ENCODE measurements around the gene SYNGR4. TPM values are rescaled to one million over a fixed set of nuclear protein-coding genes. Genes with fewer than 3 reads are reported as not detected.

The SYNGR4 gene
- total and polyA plus RNA-seq, 2 donors (not counting 1 experiment from before 2014, with no cell fraction given) = not detected

- DNase-seq (peak; percentile 68), ATAC-seq (ENCODE audit: low read depth) (peak; percentile 56)
- Histone ChIP-seq H3K4me2 (replicated peaks; ENCODE audit: low read depth, low read length, poor library complexity, severe bottlenecking) (no peak overlapping the region), H3K4me1 (ENCODE audit: control insufficient read depth in 2 of 2, insufficient read depth in 2 of 2, low read length in 2 of 2) (peaks cover 0 to 4% of the 10 kb centered on the region in 2 donors), H3K27me3 (replicated peaks in 1 of 4; ENCODE audit: control extremely low read depth in 1 of 4, control insufficient read depth in 3 of 4, insufficient read depth in 4 of 4, low read length in 3 of 4) (peaks cover 0 to 15% (median 5%) of the 10 kb centered on the region in 4 experiments), H3K36me3 (replicated peaks in 1 of 2; ENCODE audit: control extremely low read depth in 1 of 2, control insufficient read depth in 1 of 2, extremely low read depth in 1 of 2, insufficient read depth in 2 of 2, low read length in 1 of 2) (no peaks in the 10 kb centered on the region), H3K4me3 (ENCODE audit: control extremely low read depth in 1 of 5, extremely low read depth in 1 of 5, insufficient read depth in 1 of 5, low read depth in 2 of 5, low read length in 4 of 5) (no peak overlapping the region), H3K9ac (ENCODE audit: low read length) (no peak overlapping the region), H2AFZ (ENCODE audit: insufficient read depth, low read depth, low read length, poor library complexity, severe bottlenecking) (no peak overlapping the region), H4K20me1 (ENCODE audit: control insufficient read depth, insufficient read depth, low read length, poor library complexity, severe bottlenecking) (no peaks in the 10 kb centered on the region), H3K79me2 (ENCODE audit: control insufficient read depth, insufficient read depth, low read length) (no peaks in the 10 kb centered on the region), H3K27ac (ENCODE audit: low read length in 2 of 2) (no peak overlapping the region), H3K9me3 (ENCODE audit: control extremely low read depth in 1 of 3, control insufficient read depth in 2 of 3, insufficient read depth in 1 of 3, low read length in 2 of 3) (peaks cover 1 to 19% (median 2%) of the 10 kb centered on the region in 3 donors)
- Mint-ChIP-seq H3K4me1 (peaks cover 14% of the 10 kb centered on the region), H3K9me3 (ENCODE audit: insufficient read depth) (peaks cover 4% of the 10 kb centered on the region), H3K27ac (peak overlapping the region; percentile 43), H3K4me3 (no peak overlapping the region), H3K27me3 (peaks cover 18% of the 10 kb centered on the region)
- 100% methylated on average over 1 of the region's 3 CpGs for WGBS (ENCODE audit: insufficient coverage)
- CTCF ChIA-PET = interaction anchor here (0.9 to 2.2 kb wide), 4 partner anchors 10 to 102 kb away, joined by 3 to 12 read pairs (median 6); partner anchors contain the start of genes GRIN2D, KDELR1, SYNGR4 and TMEM143
- POLR2A ChIA-PET = interaction anchor here (0.5 to 0.7 kb wide), 3 partner anchors 40 to 185 kb away, joined by 3 to 9 read pairs (median 4); partner anchors contain the start of genes SYNGR4 and TMEM143
- no peak for TF ChIP-seq EZH2 (IDR thresholded peaks at IDR 0.05; ENCODE audit: borderline replicate concordance, insufficient read depth, low read depth, low read length, poor library complexity, severe bottlenecking)
- TF ChIP-seq CTCF (IDR thresholded peaks at IDR 0.05) = no peak
- intact Hi-C loops (cut with micrococcal nuclease) = loop anchor here (1.0 kb wide), 1 partner anchor 82 kb away; a partner anchor contains a TSS
These were observed 39.4 kb downstream of the SYNGR4 start for GRCh38 chr19:48403606-48404005.

- peaks cover 0 to 18% (median 5%) of the 10 kb centered on the region in 4 experiments for H3K27me3 ChIP-seq (replicated peaks in 1 of 4; ENCODE audit: control extremely low read depth in 1 of 4, control insufficient read depth in 3 of 4, insufficient read depth in 4 of 4, low read length in 3 of 4)
- H3K27ac ChIP-seq (ENCODE audit: low read length in 2 of 2) = no peak overlapping the region
- WGBS (ENCODE audit: insufficient coverage) = 95% methylated on average over 26 of the region's 27 CpGs
- ChIA-PET POLR2A (no interaction called here), CTCF (interaction anchor here (0.5 to 1.6 kb wide), 2 partner anchors 14 to 56 kb away, joined by 3 to 4 read pairs; partner anchors contain the start of gene KDELR1)
- no peaks in the 10 kb centered on the region for H3K36me3 ChIP-seq (replicated peaks in 1 of 2; ENCODE audit: control extremely low read depth in 1 of 2, control insufficient read depth in 1 of 2, extremely low read depth in 1 of 2, insufficient read depth in 2 of 2, low read length in 1 of 2)
- Mint-ChIP-seq H3K4me1 (peaks cover 7% of the 10 kb centered on the region), H3K27me3 (peaks cover 25% of the 10 kb centered on the region), H3K27ac (no peak overlapping the region), H3K4me3 (no peak overlapping the region), H3K9me3 (ENCODE audit: insufficient read depth) (peaks cover 4% of the 10 kb centered on the region)
- H3K79me2 ChIP-seq (ENCODE audit: control insufficient read depth, insufficient read depth, low read length) = no peaks in the 10 kb centered on the region
- H3K9ac ChIP-seq (ENCODE audit: low read length) = no peak overlapping the region
- no peak for TF ChIP-seq CTCF (IDR thresholded peaks at IDR 0.05)
- H3K4me2 ChIP-seq (replicated peaks; ENCODE audit: low read depth, low read length, poor library complexity, severe bottlenecking) = no peak overlapping the region
- H3K4me3 ChIP-seq (ENCODE audit: control extremely low read depth in 1 of 5, extremely low read depth in 1 of 5, insufficient read depth in 1 of 5, low read depth in 2 of 5, low read length in 4 of 5) = no peak overlapping the region
- peaks cover 1 to 5% (median 2%) of the 10 kb centered on the region in 3 donors for H3K9me3 ChIP-seq (ENCODE audit: control extremely low read depth in 1 of 3, control insufficient read depth in 2 of 3, insufficient read depth in 1 of 3, low read length in 2 of 3)
- DNase-seq (no peak), ATAC-seq (ENCODE audit: low read depth) (no peak)
- peaks cover 0 to 4% of the 10 kb centered on the region in 2 donors for H3K4me1 ChIP-seq (ENCODE audit: control insufficient read depth in 2 of 2, insufficient read depth in 2 of 2, low read length in 2 of 2)
- no peak overlapping the region for H2AFZ ChIP-seq (ENCODE audit: insufficient read depth, low read depth, low read length, poor library complexity, severe bottlenecking)
- H4K20me1 ChIP-seq (ENCODE audit: control insufficient read depth, insufficient read depth, low read length, poor library complexity, severe bottlenecking) = no peaks in the 10 kb centered on the region
- intact Hi-C loops (cut with micrococcal nuclease) = no loop called here
These were observed 41.0 kb downstream of the SYNGR4 start for GRCh38 chr19:48405010-48405659.
